HG03066 (cell line): ENCODE data around the gene CLEC16A.
"Not testable (repeated sequence)": the region's sequence is repeated elsewhere in the genome, so short reads cannot be mapped to it uniquely, and the experiment has no call there.

ENCODE experiments used
- ATAC-seq: cut with Tn5 transposase; IDR thresholded peaks from one replicate; pipeline ENCODE4 v1.9.1; 2021; ENCODE audit warnings: low read depth; ENCODE audit not compliant: unreplicated experiment

Gene CLEC16A

GRCh38 chr16:11205065-11205699 lies 260.8 kb downstream of the CLEC16A start:
- no peak for ATAC-seq

- no peak for ATAC-seq
These were observed 261.6 kb downstream of the CLEC16A start for GRCh38 chr16:11205754-11206581.

GRCh38 chr16:11207646-11208045 lies 263.3 kb downstream of the CLEC16A start:
- ATAC-seq, result no peak

GRCh38 chr16:11208916-11209665 lies 264.7 kb downstream of the CLEC16A start:
- ATAC-seq, result no peak

- ATAC-seq, result no peak
These were observed 265.9 kb downstream of the CLEC16A start for GRCh38 chr16:11210260-11210659.

GRCh38 chr16:11211061-11211976 lies 267.0 kb downstream of the CLEC16A start:
- ATAC-seq, result no peak

GRCh38 chr16:11211977-11212797 lies 267.8 kb downstream of the CLEC16A start:
- no peak for ATAC-seq

- no peak for ATAC-seq
These were observed 268.4 kb downstream of the CLEC16A start for GRCh38 chr16:11212798-11213196.

- ATAC-seq, result no peak
These were observed 269.0 kb downstream of the CLEC16A start for GRCh38 chr16:11213373-11213772.

GRCh38 chr16:11213799-11214198 lies 269.4 kb downstream of the CLEC16A start:
- no peak for ATAC-seq

GRCh38 chr16:11215935-11216556 lies 271.7 kb downstream of the CLEC16A start:
- ATAC-seq, result no peak

- no peak for ATAC-seq
These were observed 273.6 kb downstream of the CLEC16A start for GRCh38 chr16:11217651-11218603.

GRCh38 chr16:11218604-11218962 lies 274.2 kb downstream of the CLEC16A start:
- ATAC-seq, result no peak

GRCh38 chr16:11219178-11219577 lies 274.8 kb downstream of the CLEC16A start:
- no peak for ATAC-seq

- not testable (repeated sequence) for ATAC-seq
These were observed 276.1 kb downstream of the CLEC16A start for GRCh38 chr16:11220507-11220906.

GRCh38 chr16:11224096-11224893 lies 279.9 kb downstream of the CLEC16A start:
- ATAC-seq, result no peak
